Stimulated activated CD8-positive, alpha-beta memory T cell treated with anti-CD3 and anti-CD28 coated beads, Interleukin-4, amount 100 ng/mL, for 1 hour (primary cell): ENCODE measurements around the gene FOXP1.

Experiments used
- DNase-seq, 2 donors: peaks; one replicate each; pipeline ENCODE4 v3.0.0-alpha.2; 2020; ENCODE audit warnings: low read depth in 2 of 2, low spot score in 1 of 2

FOXP1 gene

GRCh38 chr3:71433631-71434030 lies 149.9 kb downstream of the FOXP1 start:
- DNase-seq, result no peak

GRCh38 chr3:71432044-71432975 lies 151.2 kb downstream of the FOXP1 start:
- no peak for DNase-seq

- no peak for DNase-seq
Measured at GRCh38 chr3:71430941-71431552, 152.5 kb downstream of the FOXP1 start.

- no peak for DNase-seq
Measured at GRCh38 chr3:71429597-71429988, 153.9 kb downstream of the FOXP1 start.

- DNase-seq, result no peak
Measured at GRCh38 chr3:71428841-71429596, 154.5 kb downstream of the FOXP1 start.

GRCh38 chr3:71425491-71426071 lies 157.9 kb downstream of the FOXP1 start:
- DNase-seq, result no peak

- DNase-seq, result no peak
Measured at GRCh38 chr3:71423151-71423906, 160.2 kb downstream of the FOXP1 start.

GRCh38 chr3:71421820-71422566 lies 161.5 kb downstream of the FOXP1 start:
- DNase-seq, result no peak

GRCh38 chr3:71421475-71421819 lies 162.1 kb downstream of the FOXP1 start:
- DNase-seq, result no peak

GRCh38 chr3:71419369-71419768 lies 164.2 kb downstream of the FOXP1 start:
- DNase-seq, result no peak

- DNase-seq, result no peak
Measured at GRCh38 chr3:71417791-71418190, 165.7 kb downstream of the FOXP1 start.

GRCh38 chr3:71416876-71417275 lies 166.7 kb downstream of the FOXP1 start:
- DNase-seq, result no peak

- no peak for DNase-seq
Measured at GRCh38 chr3:71415681-71416122, 167.8 kb downstream of the FOXP1 start.

GRCh38 chr3:71414189-71414927 lies 169.2 kb downstream of the FOXP1 start:
- DNase-seq, result no peak

- DNase-seq, result no peak
Measured at GRCh38 chr3:71413572-71413971, 170.0 kb downstream of the FOXP1 start.

GRCh38 chr3:71409352-71409751 lies 174.2 kb downstream of the FOXP1 start:
- no peak for DNase-seq

GRCh38 chr3:71408903-71409302 lies 174.6 kb downstream of the FOXP1 start:
- DNase-seq, result no peak

- no peak for DNase-seq
Measured at GRCh38 chr3:71407823-71408222, 175.7 kb downstream of the FOXP1 start.
